Adrenal gland (tissue), 5 donors: ENCODE results near the gene BCL11A.

Experiments used
- CTCF ChIP-seq, 6 experiments: fragments of 450-650 bp in 4 of 6; fragments of 200-600 bp in 2 of 6; sonication (generic) in 1 of 6; IDR thresholded peaks; 1 replicate in 5 of 6; 2 replicates in 1 of 6; pipeline versions ENCODE4 v1.5.1 to v1.8.0; 2016 to 2021; ENCODE audit warnings: antibody characterized with exemption in 6 of 6, mild to moderate bottlenecking in 2 of 6, moderate library complexity in 1 of 6
- POLR2A ChIP-seq, 2 donors: fragments of 450-650 bp; IDR thresholded peaks; one replicate each; pipeline ENCODE4 v1.6.1; 2017; ENCODE audit warnings: antibody characterized with exemption in 2 of 2, mild to moderate bottlenecking in 2 of 2, moderate library complexity in 1 of 2
- donor health status: DM: no; HTN: no; CAD: no.

- no peak for TF ChIP-seq CTCF (IDR thresholded peaks at IDR 0.05)
- no peak for TF ChIP-seq POLR2A (IDR thresholded peaks at IDR 0.05)
Observed at GRCh38 chr2:60504049-60504448, 49.4 kb downstream of the BCL11A start.
